ENCODE measurements around the gene ISOC1.

ISOC1 gene

DNA sequence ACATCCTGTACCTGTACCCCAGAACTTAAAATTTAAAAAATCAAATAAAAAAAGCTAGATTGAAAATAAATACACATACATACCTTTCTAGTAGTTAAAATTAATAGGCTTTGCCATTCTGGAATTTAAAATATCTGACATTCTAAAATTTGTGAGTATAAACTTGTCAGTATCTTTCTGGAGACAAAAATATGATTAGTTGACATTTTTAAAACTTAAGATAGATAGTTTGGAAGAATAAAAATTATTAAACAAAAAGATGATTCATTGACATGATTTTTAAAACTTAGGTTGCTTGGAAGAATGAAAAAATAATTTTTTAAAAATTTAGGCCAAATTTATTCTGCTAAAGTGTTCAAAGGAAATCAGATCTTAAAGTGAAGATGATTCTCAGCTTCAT is 43.1 kb downstream of the ISOC1 start:
- no peak for DNase-seq

DNA sequence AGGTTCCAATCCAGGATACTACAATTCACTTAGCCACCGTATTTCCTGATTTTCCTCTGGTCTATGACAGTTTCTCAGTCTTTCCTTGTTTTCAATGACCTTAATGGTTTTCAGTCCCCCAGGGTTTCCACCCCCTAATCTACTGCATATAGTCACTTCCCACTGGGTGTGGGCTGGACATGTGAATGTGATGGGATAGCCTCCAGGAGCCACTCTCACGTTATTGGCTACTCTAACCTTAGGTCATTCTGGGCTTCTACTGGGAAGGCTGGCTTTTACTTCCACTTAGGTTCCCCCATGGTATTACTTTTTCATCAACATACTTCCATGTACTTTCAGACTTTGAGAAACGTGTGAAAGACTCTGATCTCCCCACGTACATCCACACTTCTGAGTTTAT is 46.5 kb downstream of the ISOC1 start:
- no peak for DNase-seq

DNA sequence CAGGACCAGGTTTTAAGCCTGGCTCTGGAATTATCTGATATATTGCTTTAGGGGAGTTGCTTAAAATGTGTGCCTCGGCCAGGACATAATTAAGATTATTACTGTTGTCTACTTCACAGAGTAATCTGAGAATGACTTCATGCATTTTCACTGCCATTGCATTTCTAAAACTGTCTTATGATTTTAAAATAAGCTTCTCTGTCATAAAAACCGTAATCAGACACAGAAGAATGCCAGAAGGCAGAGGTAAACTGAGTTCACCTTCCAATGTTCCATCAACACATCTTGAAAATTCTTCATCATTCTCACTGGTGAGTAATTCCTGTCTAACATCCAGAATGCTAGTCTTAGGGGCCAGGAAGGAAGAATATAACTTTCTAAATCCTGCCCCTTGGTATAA is 47.1 kb downstream of the ISOC1 start:
- DNase-seq = no peak

DNA sequence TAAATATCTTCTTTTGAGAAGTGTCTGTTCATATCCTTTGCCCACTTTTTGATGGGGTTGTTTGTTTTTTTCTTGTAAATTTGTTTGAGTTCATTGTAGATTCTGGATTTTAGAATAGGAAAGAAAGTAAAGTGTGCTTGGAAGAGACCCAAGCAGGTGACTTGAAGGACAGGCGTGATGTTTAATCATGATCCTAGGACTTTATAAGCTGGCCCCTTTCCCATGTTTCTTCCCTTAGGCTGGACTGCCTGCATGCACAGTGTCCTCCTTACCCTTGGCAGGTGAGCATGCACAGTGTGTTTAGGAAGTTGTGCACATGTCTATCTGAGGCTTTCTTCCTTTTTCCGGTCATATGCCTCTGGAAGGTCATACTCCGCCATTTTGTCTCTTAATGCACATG is 61.3 kb downstream of the ISOC1 start:
- DNase-seq = no peak

DNA sequence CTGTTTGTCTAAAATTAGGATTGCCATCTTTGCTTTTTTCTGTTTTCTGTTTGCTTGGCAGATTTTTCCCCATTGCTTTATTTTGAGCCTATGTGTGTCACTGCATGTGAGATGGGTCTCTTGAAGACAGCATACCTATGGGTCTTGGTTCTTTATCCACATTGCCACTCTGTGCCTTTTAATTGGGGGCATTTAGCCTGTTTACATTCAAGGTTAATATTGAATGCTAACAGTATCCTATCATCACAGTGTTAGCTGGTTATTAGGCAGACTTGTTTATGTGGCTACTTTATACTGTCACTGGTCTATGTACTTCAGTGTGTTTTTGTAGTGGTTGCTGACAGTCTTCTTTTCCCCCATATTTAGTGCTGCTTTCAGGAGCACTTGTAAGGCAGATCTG is 67.3 kb downstream of the ISOC1 start:
- DNase-seq = no peak

All from activated CD4-positive, alpha-beta T cell treated with anti-CD3 and anti-CD28 coated beads for 4 hours (primary cell).